Measurements from ENCODE around the gene ZBTB38.

The ZBTB38 gene

DNA sequence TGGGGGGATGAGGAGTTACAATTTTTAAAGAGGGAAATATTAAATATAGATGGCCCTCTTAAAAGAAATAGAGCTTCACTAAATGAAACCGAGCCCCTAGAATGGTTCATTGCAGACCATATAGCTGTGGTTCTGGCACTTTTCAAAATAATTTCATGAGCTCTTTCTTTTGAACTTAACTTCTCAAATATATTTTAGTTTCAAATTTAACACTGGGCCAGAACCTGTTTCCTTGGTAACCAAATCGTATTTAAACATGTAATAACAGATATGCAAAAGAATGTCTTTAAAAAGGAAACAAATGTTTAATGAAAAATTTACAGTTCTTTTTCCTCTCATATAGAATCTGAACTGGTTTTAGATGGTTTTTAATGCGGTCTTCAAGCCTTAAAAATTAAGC is 20.1 kb downstream of the ZBTB38 start:
- no peak overlapping the region for H3K27ac Mint-ChIP-seq
- H3K36me3 Mint-ChIP-seq (ENCODE audit: low read depth): peaks cover 6% of the 10 kb centered on the region
- H3K27me3 Mint-ChIP-seq (ENCODE audit: low read depth, poor library complexity): no peaks in the 10 kb centered on the region
- DNase-seq: no peak
- no peak overlapping the region for H3K4me3 Mint-ChIP-seq
- peaks cover 68% of the 10 kb centered on the region for H3K4me1 Mint-ChIP-seq
- TF ChIP-seq, protein P1, sequence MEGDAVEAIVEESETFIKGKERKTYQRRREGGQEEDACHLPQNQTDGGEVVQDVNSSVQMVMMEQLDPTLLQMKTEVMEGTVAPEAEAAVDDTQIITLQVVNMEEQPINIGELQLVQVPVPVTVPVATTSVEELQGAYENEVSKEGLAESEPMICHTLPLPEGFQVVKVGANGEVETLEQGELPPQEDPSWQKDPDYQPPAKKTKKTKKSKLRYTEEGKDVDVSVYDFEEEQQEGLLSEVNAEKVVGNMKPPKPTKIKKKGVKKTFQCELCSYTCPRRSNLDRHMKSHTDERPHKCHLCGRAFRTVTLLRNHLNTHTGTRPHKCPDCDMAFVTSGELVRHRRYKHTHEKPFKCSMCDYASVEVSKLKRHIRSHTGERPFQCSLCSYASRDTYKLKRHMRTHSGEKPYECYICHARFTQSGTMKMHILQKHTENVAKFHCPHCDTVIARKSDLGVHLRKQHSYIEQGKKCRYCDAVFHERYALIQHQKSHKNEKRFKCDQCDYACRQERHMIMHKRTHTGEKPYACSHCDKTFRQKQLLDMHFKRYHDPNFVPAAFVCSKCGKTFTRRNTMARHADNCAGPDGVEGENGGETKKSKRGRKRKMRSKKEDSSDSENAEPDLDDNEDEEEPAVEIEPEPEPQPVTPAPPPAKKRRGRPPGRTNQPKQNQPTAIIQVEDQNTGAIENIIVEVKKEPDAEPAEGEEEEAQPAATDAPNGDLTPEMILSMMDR (IDR thresholded peaks at IDR 0.05): no peak
- peaks cover 3% of the 10 kb centered on the region for H3K9me3 Mint-ChIP-seq

DNA sequence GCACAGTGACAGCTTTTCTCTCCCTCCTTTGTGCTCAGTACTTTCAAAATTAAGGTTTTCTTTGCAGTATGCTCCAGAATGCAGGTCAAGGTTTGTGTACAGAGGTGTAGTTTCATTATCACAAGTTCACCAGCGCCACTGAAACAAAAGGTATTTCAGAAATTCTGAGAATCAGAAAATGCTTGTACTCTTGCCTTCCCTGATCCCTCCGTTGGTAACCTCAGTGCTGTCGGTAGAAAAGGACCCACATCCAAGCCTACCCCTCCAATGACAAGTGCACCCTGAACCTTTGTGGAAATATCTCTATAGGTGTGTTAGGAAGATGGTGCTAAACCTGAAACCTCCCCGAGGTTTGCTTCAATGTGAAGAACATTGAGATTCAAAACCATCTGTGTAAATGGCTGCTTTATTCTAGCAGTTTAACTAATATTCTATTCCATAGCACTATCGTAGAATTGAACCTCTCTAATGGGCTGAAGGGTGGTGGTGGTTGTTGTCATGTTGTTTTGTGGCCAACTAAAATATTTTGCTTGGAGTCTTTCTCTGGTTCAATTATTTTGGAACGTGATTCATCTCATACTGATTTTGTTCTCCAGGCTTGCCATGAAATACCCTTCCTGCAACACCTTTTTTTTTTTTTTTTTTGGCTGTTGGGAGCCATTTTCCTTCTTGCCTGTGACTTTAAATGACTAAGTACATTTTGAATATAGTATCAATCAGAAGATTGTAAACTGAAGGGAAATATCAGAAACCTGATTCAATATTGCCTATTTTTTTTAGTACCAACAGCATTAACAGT is 20.7 kb downstream of the ZBTB38 start:
- H3K27me3 Mint-ChIP-seq (ENCODE audit: low read depth, poor library complexity): no peaks in the 10 kb centered on the region
- TF ChIP-seq, protein P1 (IDR thresholded peaks at IDR 0.05): no peak
- peaks cover 4% of the 10 kb centered on the region for H3K9me3 Mint-ChIP-seq
- peaks cover 65% of the 10 kb centered on the region for H3K4me1 Mint-ChIP-seq
- no peak for DNase-seq
- peaks cover 9% of the 10 kb centered on the region for H3K36me3 Mint-ChIP-seq (ENCODE audit: low read depth)
- no peak overlapping the region for H3K4me3 Mint-ChIP-seq
- H3K27ac Mint-ChIP-seq: no peak overlapping the region

DNA sequence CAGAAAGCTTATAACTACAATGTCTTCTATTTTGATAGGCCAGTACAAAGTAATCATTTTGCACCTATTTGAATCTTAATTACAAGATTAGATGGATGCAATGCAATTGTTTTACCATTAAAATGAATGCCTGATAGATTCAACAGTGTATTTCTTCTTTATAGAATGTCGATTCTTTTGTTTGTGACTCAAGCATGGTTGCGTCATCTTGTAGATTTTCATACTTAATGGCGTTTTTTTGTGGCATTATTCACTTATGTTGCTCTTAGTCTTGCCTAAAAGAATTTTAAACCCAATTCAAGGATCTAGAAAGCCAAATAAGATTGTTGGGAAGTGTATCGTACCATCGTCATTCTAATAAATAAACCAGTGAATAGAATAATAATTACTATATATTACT is 21.4 kb downstream of the ZBTB38 start:
- no peak for DNase-seq
- H3K36me3 Mint-ChIP-seq (ENCODE audit: low read depth): peaks cover 16% of the 10 kb centered on the region
- no peaks in the 10 kb centered on the region for H3K27me3 Mint-ChIP-seq (ENCODE audit: low read depth, poor library complexity)
- H3K4me1 Mint-ChIP-seq: peaks cover 63% of the 10 kb centered on the region
- peaks cover 4% of the 10 kb centered on the region for H3K9me3 Mint-ChIP-seq
- TF ChIP-seq, protein P1 (IDR thresholded peaks at IDR 0.05): no peak
- H3K4me3 Mint-ChIP-seq: no peak overlapping the region
- H3K27ac Mint-ChIP-seq: no peak overlapping the region

DNA sequence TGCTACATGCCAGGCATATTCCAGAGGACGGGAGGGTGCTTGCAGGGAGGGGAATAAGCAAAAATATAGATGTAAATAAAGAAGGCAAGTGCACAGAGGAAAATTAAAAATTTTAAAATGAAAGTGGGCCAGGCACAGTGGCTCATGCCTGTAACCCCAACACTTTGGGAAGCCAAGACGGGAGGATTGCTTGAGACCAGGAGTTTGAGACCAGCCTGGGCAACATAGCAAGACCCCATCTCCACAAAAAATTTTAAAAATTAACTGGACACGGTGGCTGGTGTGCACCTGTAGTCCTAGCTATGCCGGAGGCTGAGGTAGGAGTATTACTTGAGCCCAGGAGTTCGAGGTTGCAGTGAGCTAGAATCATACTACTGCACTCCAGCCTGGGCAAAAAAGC is 22.4 kb downstream of the ZBTB38 start:
- Mint-ChIP-seq H3K36me3 (ENCODE audit: low read depth) (peaks cover 26% of the 10 kb centered on the region), H3K4me1 (peaks cover 53% of the 10 kb centered on the region), H3K9me3 (peaks cover 11% of the 10 kb centered on the region), H3K27ac (peak overlapping the region; percentile 88), H3K4me3 (no peak overlapping the region), H3K27me3 (ENCODE audit: low read depth, poor library complexity) (no peaks in the 10 kb centered on the region)
- DNase-seq: no peak
- TF ChIP-seq, protein P1 (IDR thresholded peaks at IDR 0.05): no peak

DNA sequence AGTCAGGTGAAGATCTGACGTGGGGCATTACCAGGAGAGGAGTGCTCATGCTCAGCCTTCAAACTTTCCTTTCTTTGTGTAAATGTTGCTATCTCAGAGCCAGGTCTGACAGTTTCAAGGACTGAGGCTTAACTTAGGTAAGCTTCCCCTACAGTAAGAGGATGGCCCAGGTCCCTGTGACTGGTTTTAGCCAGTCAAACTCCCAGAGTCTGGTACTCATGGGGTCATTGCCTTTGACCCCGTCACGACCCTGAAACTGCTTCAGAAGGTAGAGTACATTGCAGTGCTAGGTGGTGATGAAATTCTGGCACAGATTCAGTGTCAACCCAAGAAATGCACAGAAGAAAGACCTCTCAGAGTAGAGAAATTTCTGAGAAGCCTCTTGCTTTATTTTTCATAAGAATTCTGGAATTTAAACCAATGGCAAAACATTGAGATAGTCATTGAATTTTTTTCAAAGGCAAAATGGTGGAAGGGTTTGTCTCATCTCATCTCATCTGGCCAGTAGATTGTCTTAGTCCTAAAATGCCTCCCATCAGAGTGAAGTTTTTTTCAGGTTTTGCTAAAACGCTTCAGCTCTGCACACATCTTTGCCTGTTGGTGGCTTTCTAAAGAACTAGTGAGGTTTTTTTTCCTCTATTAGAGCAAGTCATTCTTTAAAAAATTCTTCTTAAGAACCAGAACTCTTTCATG is 23.1 kb downstream of the ZBTB38 start:
- Mint-ChIP-seq H3K9me3 (peaks cover 18% of the 10 kb centered on the region), H3K36me3 (ENCODE audit: low read depth) (peaks cover 33% of the 10 kb centered on the region), H3K4me3 (no peak overlapping the region), H3K27me3 (ENCODE audit: low read depth, poor library complexity) (no peaks in the 10 kb centered on the region), H3K27ac (peak overlapping the region; percentile 90), H3K4me1 (peaks cover 47% of the 10 kb centered on the region)
- TF ChIP-seq, protein P1 (IDR thresholded peaks at IDR 0.05): no peak
- no peak for DNase-seq

Measured in nephron progenitor cell (in vitro differentiated cells).